ENCODE measurements around the gene TTLL13.

DNA sequence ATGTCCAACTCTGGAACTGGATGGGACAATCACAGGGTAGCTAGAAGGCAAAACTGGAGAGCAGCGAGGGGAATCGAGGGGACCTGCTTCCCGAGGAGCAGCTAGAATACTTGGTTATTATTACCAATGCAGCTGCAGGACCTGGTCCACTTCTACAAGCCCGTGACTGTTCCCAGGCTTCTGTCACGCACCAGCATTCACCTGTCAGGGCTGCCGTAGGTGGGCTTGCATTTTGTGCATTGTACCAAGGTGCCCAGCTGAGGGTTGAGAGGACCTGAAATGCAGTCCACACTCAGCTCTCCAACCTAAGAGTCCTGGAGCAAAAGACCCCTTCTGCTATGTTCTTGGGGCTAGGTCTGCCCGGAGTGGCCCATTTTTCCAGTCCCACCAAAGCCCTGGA lies 45.9 kb upstream of the TTLL13 start:
- TF ChIP-seq, protein P1, sequence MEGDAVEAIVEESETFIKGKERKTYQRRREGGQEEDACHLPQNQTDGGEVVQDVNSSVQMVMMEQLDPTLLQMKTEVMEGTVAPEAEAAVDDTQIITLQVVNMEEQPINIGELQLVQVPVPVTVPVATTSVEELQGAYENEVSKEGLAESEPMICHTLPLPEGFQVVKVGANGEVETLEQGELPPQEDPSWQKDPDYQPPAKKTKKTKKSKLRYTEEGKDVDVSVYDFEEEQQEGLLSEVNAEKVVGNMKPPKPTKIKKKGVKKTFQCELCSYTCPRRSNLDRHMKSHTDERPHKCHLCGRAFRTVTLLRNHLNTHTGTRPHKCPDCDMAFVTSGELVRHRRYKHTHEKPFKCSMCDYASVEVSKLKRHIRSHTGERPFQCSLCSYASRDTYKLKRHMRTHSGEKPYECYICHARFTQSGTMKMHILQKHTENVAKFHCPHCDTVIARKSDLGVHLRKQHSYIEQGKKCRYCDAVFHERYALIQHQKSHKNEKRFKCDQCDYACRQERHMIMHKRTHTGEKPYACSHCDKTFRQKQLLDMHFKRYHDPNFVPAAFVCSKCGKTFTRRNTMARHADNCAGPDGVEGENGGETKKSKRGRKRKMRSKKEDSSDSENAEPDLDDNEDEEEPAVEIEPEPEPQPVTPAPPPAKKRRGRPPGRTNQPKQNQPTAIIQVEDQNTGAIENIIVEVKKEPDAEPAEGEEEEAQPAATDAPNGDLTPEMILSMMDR (conservative IDR thresholded peaks at IDR 0.05; ENCODE audit: low read depth, low read length), result no peak
- no peak for TF ChIP-seq EZH2 (IDR thresholded peaks at IDR 0.05; ENCODE audit: borderline replicate concordance, low read depth, low read length, poor library complexity, severe bottlenecking)
